GM19025 (cell line): ENCODE results near the gene DAP.

Experiments
- ATAC-seq: cut with Tn5 transposase; IDR thresholded peaks from one replicate; pipeline ENCODE4 v1.9.1; 2021; ENCODE audit warnings: mild to moderate bottlenecking, low read depth, moderate library complexity; ENCODE audit not compliant: unreplicated experiment

DAP gene

GRCh38 chr5:10695759-10696543 is 65.1 kb downstream of the DAP start:
- ATAC-seq: no peak

- ATAC-seq: peak; percentile 42
These were observed 65.9 kb downstream of the DAP start for GRCh38 chr5:10695055-10695649.

GRCh38 chr5:10691826-10692785 is 68.9 kb downstream of the DAP start:
- ATAC-seq: no peak

- no peak for ATAC-seq
These were observed 70.3 kb downstream of the DAP start for GRCh38 chr5:10690460-10691440.

GRCh38 chr5:10689391-10690081 is 71.5 kb downstream of the DAP start:
- no peak for ATAC-seq

- no peak for ATAC-seq
These were observed 72.3 kb downstream of the DAP start for GRCh38 chr5:10688651-10689171.

- no peak for ATAC-seq
These were observed 74.1 kb downstream of the DAP start for GRCh38 chr5:10686890-10687289.

- ATAC-seq: peak; percentile 70
These were observed 75.9 kb downstream of the DAP start for GRCh38 chr5:10685115-10685521.

GRCh38 chr5:10684303-10685086 is 76.5 kb downstream of the DAP start:
- ATAC-seq: peak; percentile 50

GRCh38 chr5:10682801-10683525 is 78.1 kb downstream of the DAP start:
- no peak for ATAC-seq

- ATAC-seq: no peak
These were observed 79.0 kb downstream of the DAP start for GRCh38 chr5:10681731-10682679.

- no peak for ATAC-seq
These were observed 80.1 kb downstream of the DAP start for GRCh38 chr5:10680876-10681481.

- no peak for ATAC-seq
These were observed 81.6 kb downstream of the DAP start for GRCh38 chr5:10679336-10679988.

GRCh38 chr5:10678244-10678643 is 82.8 kb downstream of the DAP start:
- ATAC-seq: no peak

GRCh38 chr5:10677533-10677932 is 83.5 kb downstream of the DAP start:
- ATAC-seq: no peak

GRCh38 chr5:10676946-10677345 is 84.1 kb downstream of the DAP start:
- no peak for ATAC-seq
